Measurements from ENCODE around the gene FAM200C.
"Not testable (repeated sequence)": the region's sequence is repeated elsewhere in the genome, so short reads cannot be mapped to it uniquely, and the experiment has no call there.

FAM200C gene

GRCh38 chr5:160399402-160400353, at the start of gene FAM200C:
TSS of gene FAM200C (minus strand) at chr5:160400054. CDS start at chr5:160395490, 4,564 bp downstream.
- DNase-seq, result peak; percentile 79 to 90

- no peak for DNase-seq
Measured at GRCh38 chr5:160449458-160449857, 49.6 kb upstream of the FAM200C start.

- DNase-seq, result no peak
Measured at GRCh38 chr5:160448886-160449285, 49.0 kb upstream of the FAM200C start.

- no peak for DNase-seq
Measured at GRCh38 chr5:160445751-160446150, 45.9 kb upstream of the FAM200C start.

GRCh38 chr5:160445132-160445531, 45.3 kb upstream of the FAM200C start:
- DNase-seq, result no peak

GRCh38 chr5:160444407-160444806, 44.6 kb upstream of the FAM200C start:
- no peak for DNase-seq

- DNase-seq, result no peak
Measured at GRCh38 chr5:160442824-160443431, 43.1 kb upstream of the FAM200C start.

GRCh38 chr5:160441311-160441781, 41.5 kb upstream of the FAM200C start:
- DNase-seq, result no peak

GRCh38 chr5:160439205-160439600, 39.3 kb upstream of the FAM200C start:
- peak; percentile 61 to 89 for DNase-seq

- DNase-seq, result peak; percentile 24 to 90
Measured at GRCh38 chr5:160438316-160439204, 38.7 kb upstream of the FAM200C start.

GRCh38 chr5:160437271-160437670, 37.4 kb upstream of the FAM200C start:
- DNase-seq, result no peak

- not testable (repeated sequence) for DNase-seq
Measured at GRCh38 chr5:160436661-160437060, 36.8 kb upstream of the FAM200C start.

GRCh38 chr5:160436017-160436416, 36.2 kb upstream of the FAM200C start:
- no peak for DNase-seq

GRCh38 chr5:160435532-160435931, 35.7 kb upstream of the FAM200C start:
- DNase-seq, result no peak

GRCh38 chr5:160434022-160434531, 34.2 kb upstream of the FAM200C start:
- peak; percentile 68 to 86 for DNase-seq

- DNase-seq, result no peak
Measured at GRCh38 chr5:160432787-160433186, 32.9 kb upstream of the FAM200C start.

- DNase-seq, result no peak
Measured at GRCh38 chr5:160432196-160432595, 32.3 kb upstream of the FAM200C start.

GRCh38 chr5:160427607-160428006, 27.8 kb upstream of the FAM200C start:
- DNase-seq, result peak; percentile 37 to 61

- peak; percentile 67 to 70 for DNase-seq
Measured at GRCh38 chr5:160423099-160423498, 23.2 kb upstream of the FAM200C start.

GRCh38 chr5:160421625-160422258, 21.9 kb upstream of the FAM200C start, which contains the start of gene PTTG1:
TSS of gene PTTG1 (plus strand) at chr5:160421855. CDS start at chr5:160422313, 458 bp downstream.
- DNase-seq, result peak; percentile 94 to 96

GRCh38 chr5:160420331-160420610, 20.4 kb upstream of the FAM200C start:
- DNase-seq, result no peak

Data from NCI-H187 (cell line).